ENCODE data around the gene VRK1. TPM values are rescaled to one million over a fixed set of nuclear protein-coding genes. Genes with fewer than 3 reads are reported as not detected.

Gene VRK1, protein sequence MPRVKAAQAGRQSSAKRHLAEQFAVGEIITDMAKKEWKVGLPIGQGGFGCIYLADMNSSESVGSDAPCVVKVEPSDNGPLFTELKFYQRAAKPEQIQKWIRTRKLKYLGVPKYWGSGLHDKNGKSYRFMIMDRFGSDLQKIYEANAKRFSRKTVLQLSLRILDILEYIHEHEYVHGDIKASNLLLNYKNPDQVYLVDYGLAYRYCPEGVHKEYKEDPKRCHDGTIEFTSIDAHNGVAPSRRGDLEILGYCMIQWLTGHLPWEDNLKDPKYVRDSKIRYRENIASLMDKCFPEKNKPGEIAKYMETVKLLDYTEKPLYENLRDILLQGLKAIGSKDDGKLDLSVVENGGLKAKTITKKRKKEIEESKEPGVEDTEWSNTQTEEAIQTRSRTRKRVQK
- total RNA-seq (ENCODE audit: low replicate concordance): 89.5 and 126 TPM in 2 replicates

- Histone ChIP-seq H2AFZ (replicated peaks) (peak within 1 kb of the TSS; percentile 32), H3K9ac (peak within 1 kb of the TSS; percentile 91), H3K4me1 (peaks cover 17% of the 10 kb centered on the region), H3K36me3 (no peaks in the 10 kb centered on the region), H3K4me3 (peak within 1 kb of the TSS; percentile 82), H3K27me3 (no peaks in the 10 kb centered on the region), H3K27ac (peak within 1 kb of the TSS; percentile 36), H4K20me1 (ENCODE audit: low read depth) (peaks cover 45% of the 10 kb centered on the region), H3K4me2 (peak within 1 kb of the TSS; percentile 97), H3F3A (ENCODE audit: low read depth) (no peaks in the 10 kb centered on the region), H3K9me3 (ENCODE audit: low read depth) (no peaks in the 10 kb centered on the region), H3K79me2 (ENCODE audit: low read depth) (peaks cover 46% of the 10 kb centered on the region)
- Mint-ChIP-seq H3K27ac (no peak within 1 kb of the TSS), H3K4me1 (peaks cover 20% of the 10 kb centered on the region), H3K9me3 (no peaks in the 10 kb centered on the region), H3K27me3 (ENCODE audit: insufficient read depth, low read depth) (peaks cover 8% of the 10 kb centered on the region), H3K36me3 (no peaks in the 10 kb centered on the region), H3K4me3 (peak within 1 kb of the TSS; percentile 96)
- peak; percentile 99 for DNase-seq (ENCODE audit: low spot score)
- no peak for TF ChIP-seq EZH2phosphoT487 (IDR thresholded peaks at IDR 0.05)
- no peak for TF ChIP-seq EZH2 (IDR thresholded peaks at IDR 0.05)
These were observed at the start of gene VRK1 for GRCh38 chr14:96796851-96797581. TSS of gene VRK1 (plus strand) at chr14:96797382. CDS start at chr14:96833472, 36,090 bp downstream.

DNA sequence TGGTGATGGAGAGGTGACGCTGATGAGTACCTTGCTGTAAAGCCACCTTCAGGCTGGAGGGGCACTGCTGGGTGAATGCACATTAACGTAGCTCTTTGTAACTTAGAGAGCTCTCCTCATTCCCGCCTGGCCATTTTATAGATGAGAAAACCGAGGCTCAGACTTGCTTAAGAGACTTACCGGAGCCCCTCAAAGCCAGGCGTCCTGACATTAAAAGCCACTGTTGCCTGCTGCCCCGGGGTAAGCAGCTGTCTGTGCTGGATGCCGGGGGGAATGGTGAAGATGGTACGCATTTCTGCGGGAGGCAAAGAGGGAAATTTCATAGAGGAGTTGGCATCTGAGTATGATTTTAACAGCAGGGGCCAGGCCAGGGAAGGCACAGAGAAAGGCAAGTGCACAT lies 49.6 kb upstream of the VRK1 start:
- Histone ChIP-seq H2AFZ (replicated peaks) (no peak overlapping the region), H3K36me3 (no peaks in the 10 kb centered on the region), H4K20me1 (ENCODE audit: low read depth) (no peaks in the 10 kb centered on the region), H3K27me3 (no peaks in the 10 kb centered on the region), H3K9ac (no peak overlapping the region), H3K4me2 (no peak overlapping the region), H3K27ac (no peak overlapping the region), H3K4me3 (no peak overlapping the region), H3K9me3 (ENCODE audit: low read depth) (no peaks in the 10 kb centered on the region), H3K4me1 (no peaks in the 10 kb centered on the region), H3F3A (ENCODE audit: low read depth) (no peaks in the 10 kb centered on the region), H3K79me2 (ENCODE audit: low read depth) (no peaks in the 10 kb centered on the region)
- TF ChIP-seq EZH2phosphoT487 (IDR thresholded peaks at IDR 0.05): no peak
- TF ChIP-seq CTCF (IDR thresholded peaks at IDR 0.05): no peak
- no peak for TF ChIP-seq EZH2 (IDR thresholded peaks at IDR 0.05)
- Mint-ChIP-seq H3K4me1 (peaks cover 19% of the 10 kb centered on the region), H3K27ac (no peak overlapping the region), H3K36me3 (no peaks in the 10 kb centered on the region), H3K9me3 (peaks cover 5% of the 10 kb centered on the region), H3K4me3 (no peak overlapping the region), H3K27me3 (ENCODE audit: insufficient read depth, low read depth) (peaks cover 12% of the 10 kb centered on the region)
- no peak for DNase-seq (ENCODE audit: low spot score)

DNA sequence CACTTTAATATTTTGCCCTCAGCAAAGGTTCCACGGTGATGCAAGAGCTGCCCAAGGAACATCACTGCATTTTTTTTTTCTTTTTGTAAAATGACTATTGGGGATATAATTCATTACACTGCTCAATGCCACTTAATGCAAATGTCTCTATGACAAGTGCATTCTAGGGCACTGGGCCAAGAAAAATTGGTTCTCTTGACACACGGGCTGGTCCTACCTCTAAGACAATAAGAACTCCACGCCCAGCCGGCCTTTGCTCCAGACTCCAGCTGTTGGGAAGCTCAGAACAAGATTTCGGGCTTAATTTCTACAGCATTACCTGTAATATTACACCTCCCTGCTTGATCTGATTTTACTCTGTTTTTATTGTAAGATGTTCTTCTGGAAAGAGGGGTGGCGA lies 48.8 kb upstream of the VRK1 start:
- no peaks in the 10 kb centered on the region for H3K79me2 ChIP-seq (ENCODE audit: low read depth)
- H3K27me3 ChIP-seq: no peaks in the 10 kb centered on the region
- H3K9me3 ChIP-seq (ENCODE audit: low read depth): no peaks in the 10 kb centered on the region
- peaks cover 19% of the 10 kb centered on the region for H3K4me1 Mint-ChIP-seq
- no peak overlapping the region for H3K27ac Mint-ChIP-seq
- no peak overlapping the region for H2AFZ ChIP-seq (replicated peaks)
- H3K9me3 Mint-ChIP-seq: peaks cover 5% of the 10 kb centered on the region
- no peak overlapping the region for H3K4me3 ChIP-seq
- no peaks in the 10 kb centered on the region for H3K36me3 Mint-ChIP-seq
- H3K4me2 ChIP-seq: no peak overlapping the region
- TF ChIP-seq EZH2 (IDR thresholded peaks at IDR 0.05) (no peak), EZH2phosphoT487 (IDR thresholded peaks at IDR 0.05) (no peak), CTCF (IDR thresholded peaks at IDR 0.05) (no peak)
- H4K20me1 ChIP-seq (ENCODE audit: low read depth): no peaks in the 10 kb centered on the region
- no peak overlapping the region for H3K9ac ChIP-seq
- H3K36me3 ChIP-seq: no peaks in the 10 kb centered on the region
- no peak overlapping the region for H3K27ac ChIP-seq
- no peak for DNase-seq (ENCODE audit: low spot score)
- H3K4me1 ChIP-seq: no peaks in the 10 kb centered on the region
- H3K27me3 Mint-ChIP-seq (ENCODE audit: insufficient read depth, low read depth): peaks cover 11% of the 10 kb centered on the region
- H3K4me3 Mint-ChIP-seq: no peak overlapping the region
- no peaks in the 10 kb centered on the region for H3F3A ChIP-seq (ENCODE audit: low read depth)

Data from neural progenitor cell (in vitro differentiated cells).